ENCODE measurements around the gene ANKRD63. TPM values are rescaled to one million over a fixed set of nuclear protein-coding genes. Genes with fewer than 3 reads are reported as not detected.

ANKRD63 gene
- total and polyA plus RNA-seq, 2 donors (not counting 1 experiment from before 2014, with no cell fraction given): 0.25 TPM; not detected in 1

GRCh38 chr15:40252438-40253166 is 30.3 kb downstream of the ANKRD63 start:
- peaks cover 10% of the 10 kb centered on the region for H3K4me1 Mint-ChIP-seq
- CTCF ChIA-PET: interaction anchor here (1.0 to 1.5 kb wide), 2 partner anchors 12 to 26 kb away, joined by 3 read pairs; no protein-coding TSS in a partner anchor
- Histone ChIP-seq H3K9me3 (ENCODE audit: control extremely low read depth in 1 of 3, control insufficient read depth in 2 of 3, insufficient read depth in 1 of 3, low read length in 2 of 3) (peaks cover 0 to 6% (median 0%) of the 10 kb centered on the region in 3 donors), H3K27me3 (replicated peaks in 1 of 4; ENCODE audit: control extremely low read depth in 1 of 4, control insufficient read depth in 3 of 4, insufficient read depth in 4 of 4, low read length in 3 of 4) (peaks cover 0 to 35% (median 12%) of the 10 kb centered on the region in 4 experiments), H3K4me2 (replicated peaks; ENCODE audit: low read depth, low read length, poor library complexity, severe bottlenecking) (peak overlapping the region; percentile 93), H3K27ac (ENCODE audit: low read length in 2 of 2) (no peak overlapping the region), H3K9ac (ENCODE audit: low read length) (peak overlapping the region; percentile 68), H3K36me3 (replicated peaks in 1 of 2; ENCODE audit: control extremely low read depth in 1 of 2, control insufficient read depth in 1 of 2, extremely low read depth in 1 of 2, insufficient read depth in 2 of 2, low read length in 1 of 2) (no peaks in the 10 kb centered on the region), H3K4me3 (ENCODE audit: control extremely low read depth in 1 of 5, extremely low read depth in 1 of 5, insufficient read depth in 1 of 5, low read depth in 2 of 5, low read length in 4 of 5) (peak overlapping the region in 4 of 5 experiments; percentile 37 to 64 (median 54)), H2AFZ (ENCODE audit: insufficient read depth, low read depth, low read length, poor library complexity, severe bottlenecking) (peak overlapping the region; percentile 77), H3K79me2 (ENCODE audit: control insufficient read depth, insufficient read depth, low read length) (no peaks in the 10 kb centered on the region), H3K4me1 (ENCODE audit: control insufficient read depth in 2 of 2, insufficient read depth in 2 of 2, low read length in 2 of 2) (peaks cover 10 to 17% of the 10 kb centered on the region in 2 donors), H4K20me1 (ENCODE audit: control insufficient read depth, insufficient read depth, low read length, poor library complexity, severe bottlenecking) (no peaks in the 10 kb centered on the region)
- POLR2A ChIA-PET: no interaction called here
- TF ChIP-seq CTCF (IDR thresholded peaks at IDR 0.05) (no peak), EZH2 (IDR thresholded peaks at IDR 0.05; ENCODE audit: borderline replicate concordance, insufficient read depth, low read depth, low read length, poor library complexity, severe bottlenecking) (no peak)
- intact Hi-C loops (cut with micrococcal nuclease): no loop called here
- 2% methylated on average over 82 of the region's 82 CpGs for WGBS (ENCODE audit: insufficient coverage)
- DNase-seq (peak; percentile 50), ATAC-seq (ENCODE audit: low read depth) (peak; percentile 71)
- peaks cover 27% of the 10 kb centered on the region for H3K27me3 Mint-ChIP-seq
- H3K27ac Mint-ChIP-seq: no peak overlapping the region
- peak overlapping the region; percentile 89 for H3K4me3 Mint-ChIP-seq
- H3K9me3 Mint-ChIP-seq (ENCODE audit: insufficient read depth): no peaks in the 10 kb centered on the region

- peaks cover 0 to 35% (median 12%) of the 10 kb centered on the region in 4 experiments for H3K27me3 ChIP-seq (replicated peaks in 1 of 4; ENCODE audit: control extremely low read depth in 1 of 4, control insufficient read depth in 3 of 4, insufficient read depth in 4 of 4, low read length in 3 of 4)
- H3K79me2 ChIP-seq (ENCODE audit: control insufficient read depth, insufficient read depth, low read length): no peaks in the 10 kb centered on the region
- Mint-ChIP-seq H3K4me3 (peak overlapping the region; percentile 41), H3K4me1 (peaks cover 10% of the 10 kb centered on the region), H3K27me3 (peaks cover 27% of the 10 kb centered on the region), H3K27ac (no peak overlapping the region), H3K9me3 (ENCODE audit: insufficient read depth) (no peaks in the 10 kb centered on the region)
- CTCF ChIA-PET: interaction anchor here (1.0 to 1.5 kb wide), 2 partner anchors 12 to 27 kb away, joined by 3 read pairs; no protein-coding TSS in a partner anchor
- peaks cover 10 to 17% of the 10 kb centered on the region in 2 donors for H3K4me1 ChIP-seq (ENCODE audit: control insufficient read depth in 2 of 2, insufficient read depth in 2 of 2, low read length in 2 of 2)
- intact Hi-C loops (cut with micrococcal nuclease): no loop called here
- peak overlapping the region; percentile 93 for H3K4me2 ChIP-seq (replicated peaks; ENCODE audit: low read depth, low read length, poor library complexity, severe bottlenecking)
- H2AFZ ChIP-seq (ENCODE audit: insufficient read depth, low read depth, low read length, poor library complexity, severe bottlenecking): peak overlapping the region; percentile 77
- no peak overlapping the region for H3K27ac ChIP-seq (ENCODE audit: low read length in 2 of 2)
- TF ChIP-seq EZH2 (IDR thresholded peaks at IDR 0.05; ENCODE audit: borderline replicate concordance, insufficient read depth, low read depth, low read length, poor library complexity, severe bottlenecking) (no peak), CTCF (IDR thresholded peaks at IDR 0.05) (no peak)
- peak overlapping the region; percentile 68 for H3K9ac ChIP-seq (ENCODE audit: low read length)
- H3K9me3 ChIP-seq (ENCODE audit: control extremely low read depth in 1 of 3, control insufficient read depth in 2 of 3, insufficient read depth in 1 of 3, low read length in 2 of 3): peaks cover 0 to 6% (median 0%) of the 10 kb centered on the region in 3 donors
- no peak for DNase-seq
- peak overlapping the region in 3 of 5 experiments; percentile 50 to 64 (median 58) for H3K4me3 ChIP-seq (ENCODE audit: control extremely low read depth in 1 of 5, extremely low read depth in 1 of 5, insufficient read depth in 1 of 5, low read depth in 2 of 5, low read length in 4 of 5)
- WGBS (ENCODE audit: insufficient coverage): 66% methylated on average over 27 of the region's 27 CpGs
- H3K36me3 ChIP-seq (replicated peaks in 1 of 2; ENCODE audit: control extremely low read depth in 1 of 2, control insufficient read depth in 1 of 2, extremely low read depth in 1 of 2, insufficient read depth in 2 of 2, low read length in 1 of 2): no peaks in the 10 kb centered on the region
- POLR2A ChIA-PET: no interaction called here
- no peaks in the 10 kb centered on the region for H4K20me1 ChIP-seq (ENCODE audit: control insufficient read depth, insufficient read depth, low read length, poor library complexity, severe bottlenecking)
- no peak for ATAC-seq (ENCODE audit: low read depth)
Measured at GRCh38 chr15:40252141-40252437, 30.8 kb downstream of the ANKRD63 start.

All from B cell (primary cell).